DOHH2 (cell line): ENCODE data around the gene PLCD1.

Experiments
- EZH2phosphoT487 ChIP-seq: fragments of 200-600 bp; sonication (generic); IDR thresholded peaks from 2 replicates; pipeline ENCODE4 v1.6.1; 2017; ENCODE audit warnings: borderline replicate concordance, mild to moderate bottlenecking, antibody characterized with exemption, low read length, moderate library complexity, mixed read lengths
- TF ChIP-seq, protein P1 (sequence below): fragments of 200-600 bp; sonication (generic); IDR thresholded peaks from one replicate; pipeline ENCODE4 v1.5.1; 2014; ENCODE audit warnings: antibody characterized with exemption, mild to moderate bottlenecking, low read depth, low read length; ENCODE audit not compliant: poor library complexity, severe bottlenecking

DNA sequence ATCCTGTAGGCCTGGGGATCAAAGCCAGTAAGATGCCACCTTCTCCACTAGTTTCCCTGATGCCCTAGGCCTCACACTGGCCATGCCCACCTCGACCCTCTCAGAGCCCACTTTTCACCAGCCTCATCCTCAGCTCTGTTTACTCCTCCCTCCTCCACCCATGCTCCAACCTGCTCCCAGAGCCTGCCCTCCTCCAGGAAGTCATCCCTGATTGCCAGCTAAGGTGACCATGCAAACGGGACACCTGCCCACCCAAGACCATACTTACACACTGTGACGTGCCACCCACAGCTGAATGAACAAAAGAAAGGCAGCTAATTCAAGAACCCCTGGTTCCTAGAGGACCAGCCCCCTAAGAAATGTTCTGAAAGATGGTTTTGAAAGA, 9.1 kb downstream of the PLCD1 start:
- TF ChIP-seq, protein P1, sequence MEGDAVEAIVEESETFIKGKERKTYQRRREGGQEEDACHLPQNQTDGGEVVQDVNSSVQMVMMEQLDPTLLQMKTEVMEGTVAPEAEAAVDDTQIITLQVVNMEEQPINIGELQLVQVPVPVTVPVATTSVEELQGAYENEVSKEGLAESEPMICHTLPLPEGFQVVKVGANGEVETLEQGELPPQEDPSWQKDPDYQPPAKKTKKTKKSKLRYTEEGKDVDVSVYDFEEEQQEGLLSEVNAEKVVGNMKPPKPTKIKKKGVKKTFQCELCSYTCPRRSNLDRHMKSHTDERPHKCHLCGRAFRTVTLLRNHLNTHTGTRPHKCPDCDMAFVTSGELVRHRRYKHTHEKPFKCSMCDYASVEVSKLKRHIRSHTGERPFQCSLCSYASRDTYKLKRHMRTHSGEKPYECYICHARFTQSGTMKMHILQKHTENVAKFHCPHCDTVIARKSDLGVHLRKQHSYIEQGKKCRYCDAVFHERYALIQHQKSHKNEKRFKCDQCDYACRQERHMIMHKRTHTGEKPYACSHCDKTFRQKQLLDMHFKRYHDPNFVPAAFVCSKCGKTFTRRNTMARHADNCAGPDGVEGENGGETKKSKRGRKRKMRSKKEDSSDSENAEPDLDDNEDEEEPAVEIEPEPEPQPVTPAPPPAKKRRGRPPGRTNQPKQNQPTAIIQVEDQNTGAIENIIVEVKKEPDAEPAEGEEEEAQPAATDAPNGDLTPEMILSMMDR: no peak
- no peak for TF ChIP-seq EZH2phosphoT487
